HepG2 (cell line): ENCODE data around the gene LEF1.

ENCODE experiments used
- HNF4G ChIP-seq, 2 experiments: sonication (generic) in 1 of 2; formaldehyde crosslinking in 1 of 2; IDR thresholded peaks; 2 replicates each; pipeline versions ENCODE4 v1.4.0 to v1.6.1; 2011 to 2020; ENCODE audit warnings: borderline replicate concordance in 2 of 2, low read depth in 2 of 2, mild to moderate bottlenecking in 2 of 2, low read length in 1 of 2, missing genetic modification reagents in 1 of 2, moderate library complexity in 1 of 2
- MTA1 ChIP-seq: sonication (generic); formaldehyde crosslinking; IDR thresholded peaks from 2 replicates; pipeline ENCODE4 v1.4.0; 2020; ENCODE audit warnings: missing genetic modification reagents, mild to moderate bottlenecking, borderline replicate concordance
- NFYC ChIP-seq: IDR thresholded peaks from 2 replicates; pipeline ENCODE4 v1.6.1; 2016; ENCODE audit warnings: missing genetic modification reagents, missing compliant biosample characterization
- PHF21A ChIP-seq: sonication (generic); formaldehyde crosslinking; IDR thresholded peaks from 2 replicates; pipeline ENCODE4 v1.5.0; 2020; ENCODE audit warnings: mild to moderate bottlenecking, missing genetic modification reagents
- POLR2AphosphoS2 ChIP-seq: IDR thresholded peaks from 2 replicates; pipeline ENCODE4 v1.6.1; 2011; ENCODE audit warnings: low read depth, low read length, improper control_type of control experiment
- ZNF274 ChIP-seq: sonication (generic); formaldehyde crosslinking; IDR thresholded peaks from 2 replicates; pipeline ENCODE4 v1.5.1; 2020; ENCODE audit warnings: mild to moderate bottlenecking, missing genetic modification reagents
- ZNF350 ChIP-seq: sonication (generic); formaldehyde crosslinking; IDR thresholded peaks from 2 replicates; pipeline ENCODE4 v1.4.0; 2020; ENCODE audit warnings: mild to moderate bottlenecking, low read depth, missing genetic modification reagents, borderline replicate concordance
- ZNF605 ChIP-seq: sonication (generic); formaldehyde crosslinking; IDR thresholded peaks from 2 replicates; pipeline ENCODE4 v1.8.0; 2022; ENCODE audit warnings: mild to moderate bottlenecking, missing genetic modification reagents
- TF ChIP-seq, protein P1 (sequence below): sonication (generic); formaldehyde crosslinking; IDR thresholded peaks from 2 replicates; pipeline ENCODE4 v1.5.0; 2020; ENCODE audit warnings: missing genetic modification reagents
- TF ChIP-seq, protein P2 (sequence below): sonication (generic); formaldehyde crosslinking; IDR thresholded peaks from 2 replicates; pipeline ENCODE4 v1.5.0; 2020; ENCODE audit warnings: mild to moderate bottlenecking, missing genetic modification reagents, moderate library complexity
- TF ChIP-seq, protein P3 (sequence below): sonication (generic); formaldehyde crosslinking; IDR thresholded peaks from 2 replicates; pipeline ENCODE4 v1.8.0; 2022; ENCODE audit warnings: mild to moderate bottlenecking, missing genetic modification reagents, borderline replicate concordance

- TF ChIP-seq, protein P1, sequence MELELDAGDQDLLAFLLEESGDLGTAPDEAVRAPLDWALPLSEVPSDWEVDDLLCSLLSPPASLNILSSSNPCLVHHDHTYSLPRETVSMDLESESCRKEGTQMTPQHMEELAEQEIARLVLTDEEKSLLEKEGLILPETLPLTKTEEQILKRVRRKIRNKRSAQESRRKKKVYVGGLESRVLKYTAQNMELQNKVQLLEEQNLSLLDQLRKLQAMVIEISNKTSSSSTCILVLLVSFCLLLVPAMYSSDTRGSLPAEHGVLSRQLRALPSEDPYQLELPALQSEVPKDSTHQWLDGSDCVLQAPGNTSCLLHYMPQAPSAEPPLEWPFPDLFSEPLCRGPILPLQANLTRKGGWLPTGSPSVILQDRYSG (CRISPR knock-in tag) = no peak
- TF ChIP-seq HNF4G (IDR thresholded peaks at IDR 0.05; ENCODE audit: borderline replicate concordance, low read depth, low read length) (no peak), HNF4G (CRISPR knock-in tag; IDR thresholded peaks at IDR 0.05; ENCODE audit: borderline replicate concordance, low read depth) (no peak), POLR2AphosphoS2 (no peak), NFYC (CRISPR knock-in tag) (no peak), ZNF350 (no peak), PHF21A (no peak), MTA1 (no peak), ZNF274 (no peak), ZNF605 (CRISPR knock-in tag) (no peak)
- TF ChIP-seq, protein P2, sequence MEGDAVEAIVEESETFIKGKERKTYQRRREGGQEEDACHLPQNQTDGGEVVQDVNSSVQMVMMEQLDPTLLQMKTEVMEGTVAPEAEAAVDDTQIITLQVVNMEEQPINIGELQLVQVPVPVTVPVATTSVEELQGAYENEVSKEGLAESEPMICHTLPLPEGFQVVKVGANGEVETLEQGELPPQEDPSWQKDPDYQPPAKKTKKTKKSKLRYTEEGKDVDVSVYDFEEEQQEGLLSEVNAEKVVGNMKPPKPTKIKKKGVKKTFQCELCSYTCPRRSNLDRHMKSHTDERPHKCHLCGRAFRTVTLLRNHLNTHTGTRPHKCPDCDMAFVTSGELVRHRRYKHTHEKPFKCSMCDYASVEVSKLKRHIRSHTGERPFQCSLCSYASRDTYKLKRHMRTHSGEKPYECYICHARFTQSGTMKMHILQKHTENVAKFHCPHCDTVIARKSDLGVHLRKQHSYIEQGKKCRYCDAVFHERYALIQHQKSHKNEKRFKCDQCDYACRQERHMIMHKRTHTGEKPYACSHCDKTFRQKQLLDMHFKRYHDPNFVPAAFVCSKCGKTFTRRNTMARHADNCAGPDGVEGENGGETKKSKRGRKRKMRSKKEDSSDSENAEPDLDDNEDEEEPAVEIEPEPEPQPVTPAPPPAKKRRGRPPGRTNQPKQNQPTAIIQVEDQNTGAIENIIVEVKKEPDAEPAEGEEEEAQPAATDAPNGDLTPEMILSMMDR (CRISPR knock-in tag) = no peak
- TF ChIP-seq, protein P3, sequence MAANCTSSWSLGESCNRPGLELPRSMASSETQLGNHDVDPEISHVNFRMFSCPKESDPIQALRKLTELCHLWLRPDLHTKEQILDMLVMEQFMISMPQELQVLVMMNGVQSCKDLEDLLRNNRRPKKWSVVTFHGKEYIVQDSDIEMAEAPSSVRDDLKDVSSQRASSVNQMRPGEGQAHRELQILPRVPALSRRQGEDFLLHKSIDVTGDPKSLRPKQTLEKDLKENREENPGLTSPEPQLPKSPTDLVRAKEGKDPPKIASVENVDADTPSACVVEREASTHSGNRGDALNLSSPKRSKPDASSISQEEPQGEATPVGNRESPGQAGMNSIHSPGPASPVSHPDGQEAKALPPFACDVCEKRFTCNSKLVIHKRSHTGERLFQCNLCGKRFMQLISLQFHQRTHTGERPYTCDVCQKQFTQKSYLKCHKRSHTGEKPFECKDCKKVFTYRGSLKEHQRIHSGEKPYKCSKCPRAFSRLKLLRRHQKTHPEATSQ (CRISPR knock-in tag) = no peak
Observed at GRCh38 chr4:108048157-108048556, 120.6 kb downstream of the LEF1 start.
